ENCODE measurements around the gene HIPK3.
A peak's percentile ranks its signal among the peaks of the same experiment; 100 is the strongest.

HIPK3 gene

GRCh38 chr11:33257160-33257896, at the start of gene HIPK3:
HIPK3 (plus strand) TSS chr11:33257381.
- Histone ChIP-seq H3K4me1 (ENCODE audit: low read depth, poor library complexity, severe bottlenecking) (peaks cover 25% of the 10 kb centered on the region), H3K27ac (peak within 1 kb of the TSS; percentile 98), H4K20me1 (ENCODE audit: insufficient read depth) (no peaks in the 10 kb centered on the region; the same call in 1 of the 2 replicates), H3K9ac (peak within 1 kb of the TSS; percentile 99), H3K27me3 (ENCODE audit: insufficient read depth, low read depth) (no peaks in the 10 kb centered on the region), H3K79me2 (ENCODE audit: insufficient read depth, low read depth) (peaks cover 50% of the 10 kb centered on the region), H3K36me3 (ENCODE audit: insufficient read depth) (no peaks in the 10 kb centered on the region), H3K4me3 (IDR thresholded peaks at IDR 0.05; ENCODE audit: insufficient read depth, low read depth, low read length) (no peak within 1 kb of the TSS), H2AFZ (ENCODE audit: low read depth) (peak within 1 kb of the TSS; percentile 75), H3K4me2 (peak within 1 kb of the TSS; percentile 96)
- 0 out of 2 replicates have a peak, but pooled peaks have one; percentile 8 for TF ChIP-seq CTCF (conservative IDR thresholded peaks at IDR 0.05; ENCODE audit: low read depth, low read length)

- Histone ChIP-seq H4K20me1 (ENCODE audit: insufficient read depth) (no peaks in the 10 kb centered on the region), H3K27me3 (ENCODE audit: insufficient read depth, low read depth) (no peaks in the 10 kb centered on the region), H3K4me1 (ENCODE audit: low read depth, poor library complexity, severe bottlenecking) (no peaks in the 10 kb centered on the region)
These were observed 49.7 kb upstream of the HIPK3 start for GRCh38 chr11:33207408-33207985.

GRCh38 chr11:33208150-33208549, 49.0 kb upstream of the HIPK3 start:
- Histone ChIP-seq H2AFZ (ENCODE audit: low read depth) (no peak overlapping the region), H3K4me2 (no peak overlapping the region), H3K27ac (no peak overlapping the region), H3K4me3 (IDR thresholded peaks at IDR 0.05; ENCODE audit: insufficient read depth, low read depth, low read length) (no peak overlapping the region), H3K9ac (no peak overlapping the region), H4K20me1 (ENCODE audit: insufficient read depth) (no peaks in the 10 kb centered on the region), H3K27me3 (ENCODE audit: insufficient read depth, low read depth) (no peaks in the 10 kb centered on the region), H3K36me3 (ENCODE audit: insufficient read depth) (no peaks in the 10 kb centered on the region), H3K4me1 (ENCODE audit: low read depth, poor library complexity, severe bottlenecking) (no peaks in the 10 kb centered on the region), H3K79me2 (ENCODE audit: insufficient read depth, low read depth) (no peaks in the 10 kb centered on the region)
- TF ChIP-seq CTCF (conservative IDR thresholded peaks at IDR 0.05; ENCODE audit: low read depth, low read length): no peak

More at GRCh38 chr11:33207408-33207985, 49.7 kb upstream of the HIPK3 start:
- Histone ChIP-seq H2AFZ (ENCODE audit: low read depth) (no peak overlapping the region), H3K27ac (no peak overlapping the region), H3K9ac (no peak overlapping the region), H3K79me2 (ENCODE audit: insufficient read depth, low read depth) (no peaks in the 10 kb centered on the region), H3K36me3 (ENCODE audit: insufficient read depth) (no peaks in the 10 kb centered on the region), H3K4me3 (IDR thresholded peaks at IDR 0.05; ENCODE audit: insufficient read depth, low read depth, low read length) (no peak overlapping the region), H3K4me2 (no peak overlapping the region)
- TF ChIP-seq CTCF (conservative IDR thresholded peaks at IDR 0.05; ENCODE audit: low read depth, low read length): no peak

GRCh38 chr11:33211153-33211552, 46.0 kb upstream of the HIPK3 start:
- Histone ChIP-seq H3K4me3 (IDR thresholded peaks at IDR 0.05; ENCODE audit: insufficient read depth, low read depth, low read length) (no peak overlapping the region), H3K9ac (no peak overlapping the region), H3K4me1 (ENCODE audit: low read depth, poor library complexity, severe bottlenecking) (no peaks in the 10 kb centered on the region), H3K27ac (no peak overlapping the region), H4K20me1 (ENCODE audit: insufficient read depth) (no peaks in the 10 kb centered on the region), H3K4me2 (no peak overlapping the region), H3K79me2 (ENCODE audit: insufficient read depth, low read depth) (no peaks in the 10 kb centered on the region), H3K36me3 (ENCODE audit: insufficient read depth) (no peaks in the 10 kb centered on the region), H3K27me3 (ENCODE audit: insufficient read depth, low read depth) (no peaks in the 10 kb centered on the region), H2AFZ (ENCODE audit: low read depth) (no peak overlapping the region)
- TF ChIP-seq CTCF (conservative IDR thresholded peaks at IDR 0.05; ENCODE audit: low read depth, low read length): no peak
